Dedifferentiated amniotic fluid mesenchymal stem cell (primary cell): ENCODE data around the gene PUS1.
"Not testable (repeated sequence)": the region's sequence is repeated elsewhere in the genome, so short reads cannot be mapped to it uniquely, and the experiment has no call there.

Experiments used
- DNase-seq: peaks from one replicate; pipeline ENCODE4 v3.0.0-alpha.2; 2016; ENCODE audit errors: extremely low spot score

Gene PUS1

DNA sequence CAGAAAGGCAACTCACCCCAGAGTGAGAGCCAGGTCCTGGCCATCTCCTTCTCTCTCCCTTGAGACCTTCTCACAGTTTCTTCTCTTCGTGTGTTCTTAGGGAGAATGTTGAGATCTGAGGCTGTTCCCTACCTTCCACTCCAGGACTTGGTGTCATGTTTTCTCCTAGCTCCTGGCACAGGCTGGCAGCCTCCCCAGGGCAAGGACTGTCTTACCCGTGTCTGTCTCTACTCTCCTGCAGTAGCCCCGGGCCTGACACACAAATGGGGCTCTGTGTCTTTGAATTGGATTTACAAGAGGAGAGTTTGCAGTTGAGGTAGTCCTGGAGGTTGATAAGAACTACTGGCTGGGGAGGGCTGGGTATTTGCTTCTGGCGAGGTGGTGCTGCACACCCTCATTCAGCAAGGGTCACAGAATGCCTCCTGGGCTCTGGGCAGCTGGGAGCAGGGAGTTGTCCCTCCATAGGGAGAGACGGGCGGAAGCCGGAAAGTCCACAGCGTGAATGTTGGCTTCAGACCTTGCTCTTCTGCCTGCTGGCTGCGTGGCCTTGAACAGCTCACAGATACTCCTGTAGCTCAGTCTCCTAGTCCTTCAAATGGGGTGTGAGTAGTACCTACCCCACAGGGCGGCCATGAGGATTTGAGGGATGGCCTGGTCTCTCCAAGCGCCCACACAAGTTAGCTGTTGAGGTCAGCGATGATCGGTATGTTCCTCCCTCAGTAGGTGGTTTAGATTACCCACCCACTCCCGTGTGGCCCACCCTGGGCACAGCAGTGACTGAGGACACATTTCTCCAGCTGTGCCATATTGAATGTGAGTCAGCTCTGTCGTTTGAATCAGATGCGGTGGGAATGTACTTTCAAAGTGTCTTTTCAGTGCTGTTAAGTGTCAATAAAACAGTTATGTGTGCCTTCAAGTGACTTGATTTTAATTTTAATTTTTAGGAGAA lies 30.8 kb downstream of the PUS1 start:
- DNase-seq, result no peak

DNA sequence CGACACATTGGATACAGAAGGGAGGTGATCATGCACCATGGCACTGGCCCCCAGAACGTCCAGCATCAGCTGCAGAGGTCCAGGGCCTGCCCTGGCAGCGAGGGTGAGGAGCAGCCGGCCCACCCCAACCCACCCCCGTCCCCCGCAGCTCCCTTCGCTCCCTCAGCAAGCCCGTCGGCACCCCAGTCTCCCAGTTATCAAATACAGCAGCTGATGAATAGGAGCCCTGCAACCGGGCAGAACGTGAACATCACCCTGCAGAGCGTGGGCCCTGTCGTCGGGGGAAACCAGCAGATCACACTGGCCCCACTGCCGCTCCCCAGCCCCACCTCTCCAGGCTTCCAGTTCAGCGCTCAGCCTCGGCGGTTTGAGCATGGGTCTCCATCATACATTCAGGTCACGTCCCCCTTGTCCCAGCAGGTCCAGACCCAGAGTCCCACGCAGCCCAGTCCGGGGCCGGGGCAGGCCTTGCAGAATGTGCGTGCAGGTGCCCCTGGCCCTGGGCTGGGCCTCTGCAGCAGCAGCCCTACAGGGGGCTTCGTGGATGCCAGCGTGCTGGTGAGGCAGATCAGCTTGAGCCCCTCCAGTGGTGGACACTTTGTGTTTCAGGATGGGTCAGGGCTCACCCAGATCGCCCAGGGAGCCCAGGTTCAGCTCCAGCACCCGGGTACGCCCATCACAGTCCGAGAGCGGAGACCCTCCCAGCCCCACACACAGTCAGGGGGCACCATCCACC lies 31.7 kb downstream of the PUS1 start:
- not testable (repeated sequence) for DNase-seq

- not testable (repeated sequence) for DNase-seq
Observed at GRCh38 chr12:131961328-131961727, 32.3 kb downstream of the PUS1 start.

DNA sequence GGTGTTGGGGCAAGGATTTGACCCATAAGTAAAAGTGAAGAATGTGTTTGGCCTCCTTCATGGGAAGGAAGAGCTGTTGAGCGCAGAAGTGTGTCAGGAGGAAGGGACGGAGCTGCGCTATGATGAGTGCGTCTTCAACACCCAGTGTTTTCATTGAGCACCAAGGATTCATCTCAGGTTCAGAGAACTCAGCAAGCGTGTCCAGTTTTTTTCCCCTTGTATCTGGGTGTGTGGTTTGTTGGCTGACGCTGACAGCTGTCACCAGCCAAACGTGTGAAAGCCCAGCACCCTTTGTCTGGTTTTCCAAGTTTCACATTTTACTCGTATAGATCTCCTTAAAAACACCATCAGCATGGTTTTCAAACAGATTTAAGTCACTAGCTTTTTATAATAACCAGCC lies 33.0 kb downstream of the PUS1 start:
- no peak for DNase-seq

GRCh38 chr12:131963381-131963780 lies 34.3 kb downstream of the PUS1 start:
- DNase-seq, result no peak

- no peak for DNase-seq
Observed at GRCh38 chr12:131965073-131965472, 36.0 kb downstream of the PUS1 start.

DNA sequence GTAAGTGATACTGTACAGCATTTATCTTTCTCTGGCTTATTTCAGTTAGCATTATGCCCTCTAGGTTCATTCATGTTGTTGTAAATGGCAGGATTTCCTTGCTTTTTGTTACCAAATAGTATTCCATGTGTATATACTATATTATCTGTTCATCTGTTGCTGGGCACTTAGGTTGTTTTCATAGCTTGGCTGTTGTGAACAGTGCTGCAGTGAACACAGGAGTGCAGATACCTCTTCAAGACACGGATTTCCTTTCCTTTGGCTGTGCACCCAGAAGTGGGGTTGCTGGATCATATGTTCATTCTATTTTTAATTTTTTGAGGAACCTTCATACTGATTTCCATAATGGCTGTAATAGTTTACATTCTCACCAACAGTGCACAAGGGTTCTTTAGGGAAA lies 42.1 kb downstream of the PUS1 start:
- DNase-seq, result no peak

DNA sequence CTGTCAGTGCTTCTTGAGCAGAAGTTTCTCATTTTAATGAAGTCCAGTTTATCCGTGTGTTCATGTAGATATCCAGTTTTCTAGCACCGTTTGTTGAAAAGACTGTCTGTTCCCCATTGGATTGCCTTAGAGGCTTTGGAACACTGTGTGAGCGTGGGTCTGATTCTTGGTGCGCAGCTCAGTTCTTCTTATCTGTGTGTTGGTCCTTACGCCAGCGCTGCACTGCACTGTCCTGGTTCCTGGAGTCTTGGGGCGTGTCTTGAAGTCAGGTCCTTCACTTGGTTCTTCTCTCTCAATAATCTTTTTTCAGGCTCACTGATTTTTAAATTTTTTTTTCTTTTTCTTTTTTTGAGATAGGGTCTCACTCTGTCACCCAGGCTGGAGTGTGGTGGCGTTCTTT lies 46.2 kb downstream of the PUS1 start:
- no peak for DNase-seq

- no peak for DNase-seq
Observed at GRCh38 chr12:131979606-131980005, 50.5 kb downstream of the PUS1 start.

GRCh38 chr12:131980263-131980662 lies 51.2 kb downstream of the PUS1 start:
- DNase-seq, result no peak

DNA sequence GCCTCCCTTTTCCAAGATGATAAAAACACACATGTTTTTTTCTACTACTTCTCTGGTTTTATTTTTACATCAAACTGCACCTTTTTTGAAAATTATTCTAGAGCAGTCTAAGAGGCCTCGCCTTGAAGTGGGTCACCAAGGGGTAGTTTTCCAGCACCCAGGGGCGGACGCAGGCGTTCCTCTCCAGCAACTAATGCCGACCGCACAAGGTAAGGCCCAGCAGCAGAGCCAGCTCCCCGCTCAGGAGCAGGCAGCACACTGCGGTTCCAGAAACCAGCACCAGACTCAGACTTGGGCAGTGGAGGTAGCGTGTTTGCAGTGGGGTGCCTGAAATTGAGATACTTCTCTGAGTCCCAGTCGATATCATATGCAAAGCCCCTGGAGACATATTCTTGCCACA lies 52.3 kb downstream of the PUS1 start:
- no peak for DNase-seq

DNA sequence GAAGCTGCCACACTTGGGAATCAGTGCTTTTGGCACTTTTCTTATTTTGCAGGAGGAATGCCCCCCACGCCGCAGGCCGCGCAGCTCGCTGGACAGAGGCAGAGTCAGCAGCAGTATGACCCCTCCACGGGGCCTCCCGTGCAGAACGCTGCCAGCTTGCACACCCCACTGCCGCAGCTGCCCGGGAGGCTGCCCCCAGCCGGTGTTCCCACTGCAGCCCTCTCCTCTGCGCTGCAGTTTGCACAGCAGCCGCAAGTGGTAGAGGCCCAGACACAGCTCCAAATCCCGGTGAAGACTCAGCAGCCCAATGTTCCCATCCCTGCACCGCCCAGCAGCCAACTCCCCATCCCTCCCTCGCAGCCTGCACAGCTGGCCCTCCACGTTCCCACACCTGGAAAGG lies 53.0 kb downstream of the PUS1 start:
- DNase-seq, result no peak

GRCh38 chr12:131983026-131983425 lies 54.0 kb downstream of the PUS1 start:
- no peak for DNase-seq

GRCh38 chr12:131983554-131983953 lies 54.5 kb downstream of the PUS1 start:
- no peak for DNase-seq

GRCh38 chr12:131984334-131984733 lies 55.3 kb downstream of the PUS1 start:
- no peak for DNase-seq

- DNase-seq, result not testable (repeated sequence)
Observed at GRCh38 chr12:131985510-131985875, 56.4 kb downstream of the PUS1 start.

DNA sequence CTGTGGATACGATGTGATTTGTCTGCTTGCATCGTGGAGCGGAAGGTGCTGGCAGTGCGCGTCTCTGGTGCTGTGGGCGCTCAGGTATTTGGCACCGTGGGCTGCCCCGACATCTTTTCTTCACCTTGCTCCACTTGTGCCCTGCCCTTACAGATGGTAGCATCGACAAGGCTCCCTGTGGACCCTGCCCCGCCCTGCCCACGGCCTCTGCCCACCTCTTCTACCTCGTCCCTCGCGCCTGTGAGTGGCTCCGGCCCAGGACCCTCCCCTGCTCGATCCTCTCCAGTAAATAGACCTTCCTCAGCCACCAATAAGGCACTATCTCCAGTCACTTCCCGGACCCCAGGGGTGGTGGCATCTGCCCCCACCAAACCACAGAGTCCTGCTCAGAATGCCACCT lies 57.3 kb downstream of the PUS1 start:
- no peak for DNase-seq

- DNase-seq, result no peak
Observed at GRCh38 chr12:131986910-131987309, 57.8 kb downstream of the PUS1 start.

- DNase-seq, result no peak
Observed at GRCh38 chr12:131987552-131987951, 58.5 kb downstream of the PUS1 start.

DNA sequence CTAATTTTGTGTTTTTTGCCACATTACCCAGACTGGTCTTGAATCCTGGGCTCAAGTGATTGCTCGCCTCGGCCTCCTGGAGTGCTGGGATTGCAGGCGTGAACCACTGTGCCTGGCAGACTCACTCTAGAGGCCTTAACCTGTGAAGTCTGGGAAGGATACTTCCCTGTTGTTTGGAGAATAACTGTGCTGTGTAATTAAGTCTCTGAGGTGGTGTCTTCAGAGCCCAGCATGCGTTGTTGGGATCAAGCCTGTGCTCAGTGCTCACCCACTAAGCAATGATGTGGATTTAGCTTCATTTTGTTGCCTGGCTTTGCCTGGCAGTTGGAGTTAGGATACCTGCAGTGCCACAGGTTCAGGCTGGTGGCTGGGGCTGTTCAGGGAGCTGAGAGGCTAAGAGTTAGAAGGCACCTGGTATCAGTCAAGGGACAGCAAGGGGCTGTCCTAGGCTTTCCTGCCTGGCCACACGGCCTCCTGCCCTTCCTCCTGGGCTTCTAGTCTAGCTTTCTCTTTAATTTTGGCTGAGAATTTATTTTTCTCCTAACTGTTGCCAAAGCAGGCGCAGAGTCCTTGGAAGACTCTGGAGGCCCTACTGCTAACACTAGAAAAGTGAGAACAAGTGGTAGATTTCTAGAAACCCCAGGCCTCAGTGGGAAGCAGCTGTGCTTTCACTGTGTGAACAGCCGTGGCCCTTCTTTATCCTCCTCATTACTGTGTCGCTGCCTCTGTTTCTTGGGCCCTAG lies 59.1 kb downstream of the PUS1 start:
- DNase-seq, result no peak

GRCh38 chr12:131989021-131989420 lies 59.9 kb downstream of the PUS1 start:
- no peak for DNase-seq
